NCI-H2196 treated with DMSO at 0.1 percent for 48 hours (cell line): ENCODE measurements around the gene JMJD8.
A peak's percentile ranks its signal among the peaks of the same experiment; 100 is the strongest.

Source experiments
- DNase-seq: peaks from one replicate; lab custom pipeline; 2025; ENCODE audit not compliant: unreplicated experiment; lab: John Stamatoyannopoulos, UW

JMJD8 gene

GRCh38 chr16:677316-678190 is 6.6 kb downstream of the JMJD8 start:
- DNase-seq, result peak; percentile 33

- peak; percentile 80 for DNase-seq
Measured at GRCh38 chr16:676913-677312, 7.2 kb downstream of the JMJD8 start.

GRCh38 chr16:676565-676902 is 7.6 kb downstream of the JMJD8 start:
- no peak for DNase-seq

GRCh38 chr16:675884-676564 is 8.1 kb downstream of the JMJD8 start:
- no peak for DNase-seq

GRCh38 chr16:674968-675883 is 8.9 kb downstream of the JMJD8 start, which contains the start of gene RHBDL1:
Gene RHBDL1, plus strand, starts transcription at chr16:675671. Its CDS starts 120 bp downstream, at chr16:675791.
- DNase-seq, result no peak

GRCh38 chr16:674214-674881 is 9.8 kb downstream of the JMJD8 start:
- DNase-seq, result no peak

GRCh38 chr16:673399-673991 is 10.6 kb downstream of the JMJD8 start:
- no peak for DNase-seq

- DNase-seq, result no peak
Measured at GRCh38 chr16:672851-673250, 11.3 kb downstream of the JMJD8 start.

GRCh38 chr16:672371-672770 is 11.8 kb downstream of the JMJD8 start:
- DNase-seq, result no peak

- no peak for DNase-seq
Measured at GRCh38 chr16:671353-672131, 12.6 kb downstream of the JMJD8 start.

- no peak for DNase-seq
Measured at GRCh38 chr16:670485-671352, 13.4 kb downstream of the JMJD8 start.

GRCh38 chr16:669666-670065 is 14.5 kb downstream of the JMJD8 start:
- DNase-seq, result no peak

GRCh38 chr16:668519-669171 is 15.5 kb downstream of the JMJD8 start:
- DNase-seq, result no peak

GRCh38 chr16:667780-668518 is 16.2 kb downstream of the JMJD8 start, which contains the start of gene RHOT2:
Gene RHOT2, plus strand, starts transcription at chr16:668132. Its CDS starts 68 bp downstream, at chr16:668200.
- peak; percentile 81 for DNase-seq

GRCh38 chr16:667113-667779 is 16.9 kb downstream of the JMJD8 start:
- no peak for DNase-seq

- no peak for DNase-seq
Measured at GRCh38 chr16:666572-666971, 17.6 kb downstream of the JMJD8 start.

GRCh38 chr16:662597-662996 is 21.5 kb downstream of the JMJD8 start:
- no peak for DNase-seq
